Activated CD8-positive, alpha-beta T cell treated with anti-CD3 and anti-CD28 coated beads, Interleukin-2, amount 10 ng/mL, durations not matched to agents 7 days and 5 days (primary cell): ENCODE data around the gene GIPC1. TPM values are rescaled to one million over a fixed set of nuclear protein-coding genes. Genes with fewer than 3 reads are reported as not detected.
"Not testable (repeated sequence)": the region's sequence is repeated elsewhere in the genome, so short reads cannot be mapped to it uniquely, and the experiment has no call there.

Experiments
- ATAC-seq: fragments of 150-1000 bp; cut with Tn5 transposase; one replicate; pipeline ENCODE4 v1.10.0; 2021; ENCODE audit warnings: moderate library complexity
- CTCF ChIA-PET: fragments of 350-600 bp; sonication (Branson Sonifier 250); formaldehyde crosslinking; loops from one replicate; lab custom pipeline; 2021; ENCODE audit warnings: antibody characterized with exemption; lab: Charles Lee
- POLR2A ChIA-PET: fragments of 350-600 bp; sonication (Branson Sonifier 250); formaldehyde crosslinking; loops from one replicate; lab custom pipeline; 2021; ENCODE audit warnings: antibody characterized with exemption; lab: Charles Lee
- DNase-seq: peaks from one replicate; pipeline ENCODE4 v3.0.0-alpha.2; 2020
- H3K27ac Mint-ChIP-seq: one replicate; pipeline ENCODE4 v1.8.0; 2021; ENCODE audit warnings: mild to moderate bottlenecking, mixed read lengths
- H3K27me3 Mint-ChIP-seq: one replicate; pipeline ENCODE4 v1.8.0; 2021; ENCODE audit warnings: low read depth, mixed read lengths
- H3K36me3 Mint-ChIP-seq: one replicate; pipeline ENCODE4 v1.8.0; 2021; ENCODE audit warnings: low read depth, mixed read lengths
- H3K4me1 Mint-ChIP-seq: one replicate; pipeline ENCODE4 v1.8.0; 2021; ENCODE audit warnings: low read depth, mixed read lengths
- H3K4me3 Mint-ChIP-seq: one replicate; pipeline ENCODE4 v1.8.0; 2021; ENCODE audit warnings: mild to moderate bottlenecking, mixed read lengths
- H3K9me3 Mint-ChIP-seq: one replicate; pipeline ENCODE4 v1.8.0; 2022; ENCODE audit warnings: mixed read lengths; ENCODE audit not compliant: insufficient read depth
- total RNA-seq, 2 experiments: library from RNA; stranded (reverse); gene quantifications; one replicate each; pipeline ENCODE4 v1.2.3, GENCODE V29; 2021

GIPC1 gene
- total RNA-seq, 2 experiments from 2014 or later: 37.9 to 39.3 TPM

GRCh38 chr19:14507704-14508542 lies 12.0 kb upstream of the GIPC1 start:
- no peaks in the 10 kb centered on the region for H3K9me3 Mint-ChIP-seq
- no peak for DNase-seq
- peak overlapping the region; percentile 94 for H3K27ac Mint-ChIP-seq
- H3K4me3 Mint-ChIP-seq: peak overlapping the region; percentile 28
- peaks cover 45% of the 10 kb centered on the region for H3K4me1 Mint-ChIP-seq
- H3K36me3 Mint-ChIP-seq: peaks cover under 1% of the 10 kb centered on the region
- no peaks in the 10 kb centered on the region for H3K27me3 Mint-ChIP-seq
- CTCF ChIA-PET: interaction anchor here (1.3 to 7.0 kb wide), 14 partner anchors 10 to 291 kb away, joined by 3 to 75 read pairs (median 10); partner anchors contain the start of genes DNAJB1, GIPC1 and TECR
- no peak for ATAC-seq
- POLR2A ChIA-PET: interaction anchor here (1.1 to 7.4 kb wide), 3 partner anchors 11 to 22 kb away, joined by 8 to 203 read pairs (median 13); partner anchors contain the start of genes DNAJB1, GIPC1 and TECR

- Mint-ChIP-seq H3K36me3 (no peaks in the 10 kb centered on the region), H3K4me1 (peaks cover 40% of the 10 kb centered on the region), H3K9me3 (no peaks in the 10 kb centered on the region), H3K4me3 (peak overlapping the region; percentile 34), H3K27me3 (no peaks in the 10 kb centered on the region), H3K27ac (peak overlapping the region; percentile 94)
- POLR2A ChIA-PET: interaction anchor here (0.5 to 7.4 kb wide), 5 partner anchors 8 to 144 kb away, joined by 3 to 203 read pairs (median 5); partner anchors contain the start of genes DNAJB1, GIPC1 and TECR
- peak; percentile 46 for ATAC-seq
- DNase-seq: peak; percentile 80
- CTCF ChIA-PET: interaction anchor here (0.9 to 7.0 kb wide), 15 partner anchors 9 to 180 kb away, joined by 3 to 75 read pairs (median 6); partner anchors contain the start of genes DNAJB1 and GIPC1
Measured at GRCh38 chr19:14505488-14506239, 9.7 kb upstream of the GIPC1 start.

GRCh38 chr19:14504575-14504974 lies 8.6 kb upstream of the GIPC1 start:
- peaks cover 34% of the 10 kb centered on the region for H3K4me1 Mint-ChIP-seq
- DNase-seq, H3K36me3 Mint-ChIP-seq, H3K27me3 Mint-ChIP-seq, H3K9me3 Mint-ChIP-seq, ATAC-seq, H3K27ac Mint-ChIP-seq, H3K4me3 Mint-ChIP-seq: not testable (repeated sequence)
- ChIA-PET POLR2A (interaction anchor here (7.4 kb wide), 1 partner anchor 15 kb away, joined by 203 read pairs; the partner anchor contains the start of gene DNAJB1), CTCF (interaction anchor here (0.9 to 7.0 kb wide), 10 partner anchors 8 to 46 kb away, joined by 3 to 75 read pairs (median 6); partner anchors contain the start of genes DNAJB1 and GIPC1)

- POLR2A ChIA-PET: interaction anchor here (7.4 kb wide), 1 partner anchor 16 kb away, joined by 203 read pairs; the partner anchor contains the start of gene DNAJB1
- peaks cover 30% of the 10 kb centered on the region for H3K4me1 Mint-ChIP-seq
- no peaks in the 10 kb centered on the region for H3K9me3 Mint-ChIP-seq
- H3K27ac Mint-ChIP-seq: no peak overlapping the region
- no peak for DNase-seq
- CTCF ChIA-PET: interaction anchor here (1.1 to 7.0 kb wide), 5 partner anchors 14 to 367 kb away, joined by 3 to 75 read pairs (median 7); partner anchors contain the start of genes ASF1B and DNAJB1
- no peaks in the 10 kb centered on the region for H3K27me3 Mint-ChIP-seq
- H3K36me3 Mint-ChIP-seq: no peaks in the 10 kb centered on the region
- H3K4me3 Mint-ChIP-seq: no peak overlapping the region
- ATAC-seq: no peak
Measured at GRCh38 chr19:14503285-14503684, 7.4 kb upstream of the GIPC1 start.

- H3K27me3 Mint-ChIP-seq: peaks cover under 1% of the 10 kb centered on the region
- no peak overlapping the region for H3K4me3 Mint-ChIP-seq
Measured at GRCh38 chr19:14502334-14503092, 6.6 kb upstream of the GIPC1 start.

GRCh38 chr19:14497228-14497921 lies 1.4 kb upstream of the GIPC1 start:
- DNase-seq: no peak
- no peak for ATAC-seq
- POLR2A ChIA-PET: interaction anchor here (0.8 to 1.7 kb wide), 4 partner anchors 9 to 92 kb away, joined by 4 to 11 read pairs (median 4); partner anchors contain the start of gene DNAJB1
- H3K27me3 Mint-ChIP-seq: peaks cover 2% of the 10 kb centered on the region
- H3K36me3 Mint-ChIP-seq: peaks cover 7% of the 10 kb centered on the region
- peaks cover 35% of the 10 kb centered on the region for H3K4me1 Mint-ChIP-seq
- CTCF ChIA-PET: interaction anchor here (1.2 to 4.4 kb wide), 4 partner anchors 9 to 59 kb away, joined by 3 to 47 read pairs (median 16); no protein-coding TSS in a partner anchor
- H3K4me3 Mint-ChIP-seq: peak overlapping the region; percentile 64
- H3K9me3 Mint-ChIP-seq: no peaks in the 10 kb centered on the region
- H3K27ac Mint-ChIP-seq: no peak overlapping the region

More at GRCh38 chr19:14502334-14503092, 6.6 kb upstream of the GIPC1 start:
- no peak for ATAC-seq
- Mint-ChIP-seq H3K27ac (no peak overlapping the region), H3K4me1 (peaks cover 23% of the 10 kb centered on the region), H3K9me3 (no peaks in the 10 kb centered on the region), H3K36me3 (no peaks in the 10 kb centered on the region)
- ChIA-PET POLR2A (no interaction called here), CTCF (interaction anchor here (1.5 kb wide), 2 partner anchors 16 to 22 kb away, joined by 3 to 5 read pairs; partner anchors contain the start of gene DNAJB1)
- DNase-seq: no peak

GRCh38 chr19:14496834-14497227 lies 904 bp upstream of the GIPC1 start:
- H3K36me3 Mint-ChIP-seq: peaks cover 7% of the 10 kb centered on the region
- H3K9me3 Mint-ChIP-seq: no peaks in the 10 kb centered on the region
- peak overlapping the region; percentile 50 for H3K27ac Mint-ChIP-seq
- H3K4me1 Mint-ChIP-seq: peaks cover 35% of the 10 kb centered on the region
- ChIA-PET CTCF (interaction anchor here (0.6 to 4.4 kb wide), 6 partner anchors 9 to 190 kb away, joined by 3 to 47 read pairs (median 4); no protein-coding TSS in a partner anchor), POLR2A (interaction anchor here (0.8 to 2.1 kb wide), 4 partner anchors 10 to 91 kb away, joined by 4 to 13 read pairs (median 8); partner anchors contain the start of gene DNAJB1)
- ATAC-seq (no peak), DNase-seq (no peak)
- H3K27me3 Mint-ChIP-seq: peaks cover 2% of the 10 kb centered on the region
- peak overlapping the region; percentile 64 for H3K4me3 Mint-ChIP-seq

GRCh38 chr19:14495672-14496028 lies 277 bp downstream of the GIPC1 start:
- no peak for ATAC-seq

GRCh38 chr19:14494910-14495671 lies 836 bp downstream of the GIPC1 start:
- DNase-seq (no peak), ATAC-seq (peak; percentile 16)
- peaks cover 11% of the 10 kb centered on the region for H3K36me3 Mint-ChIP-seq
- H3K4me1 Mint-ChIP-seq: peaks cover 35% of the 10 kb centered on the region
- no peaks in the 10 kb centered on the region for H3K9me3 Mint-ChIP-seq
- H3K4me3 Mint-ChIP-seq: peak overlapping the region; percentile 80
- POLR2A ChIA-PET: interaction anchor here (0.8 to 2.1 kb wide), 4 partner anchors 12 to 23 kb away, joined by 3 to 13 read pairs (median 4); partner anchors contain the start of gene DNAJB1
- CTCF ChIA-PET: interaction anchor here (0.7 to 4.4 kb wide), 8 partner anchors 8 to 147 kb away, joined by 3 to 47 read pairs (median 3); no protein-coding TSS in a partner anchor
- H3K27ac Mint-ChIP-seq: peak overlapping the region; percentile 78
- H3K27me3 Mint-ChIP-seq: peaks cover 2% of the 10 kb centered on the region

More at GRCh38 chr19:14495672-14496028, 277 bp downstream of the GIPC1 start:
- H3K4me1 Mint-ChIP-seq: peaks cover 35% of the 10 kb centered on the region
- peaks cover 11% of the 10 kb centered on the region for H3K36me3 Mint-ChIP-seq
- no peak for DNase-seq
- H3K27me3 Mint-ChIP-seq: peaks cover 2% of the 10 kb centered on the region
- H3K27ac Mint-ChIP-seq: peak overlapping the region; percentile 78
- no peaks in the 10 kb centered on the region for H3K9me3 Mint-ChIP-seq
- CTCF ChIA-PET: interaction anchor here (0.7 to 4.4 kb wide), 9 partner anchors 9 to 147 kb away, joined by 3 to 47 read pairs (median 3); no protein-coding TSS in a partner anchor
- peak overlapping the region; percentile 80 for H3K4me3 Mint-ChIP-seq
- POLR2A ChIA-PET: interaction anchor here (0.5 to 2.1 kb wide), 5 partner anchors 11 to 74 kb away, joined by 3 to 13 read pairs (median 4); partner anchors contain the start of gene DNAJB1
